Testis (tissue), 3 donors: Measurements from ENCODE around the gene GPS1. TPM values are rescaled to one million over a fixed set of nuclear protein-coding genes. Genes with fewer than 3 reads are reported as not detected.

ENCODE experiments used
- DNase-seq: peaks from one replicate; pipeline ENCODE4 v3.0.0-alpha.2; 2019
- H3K27ac ChIP-seq, 2 donors: fragments of 200-600 bp; sonication (generic); one replicate each; pipeline ENCODE4 v1.5.1; 2019
- H3K27me3 ChIP-seq: fragments of 200-600 bp; sonication (generic); one replicate; pipeline ENCODE4 v1.5.1; 2019
- H3K36me3 ChIP-seq: fragments of 200-600 bp; sonication (generic); one replicate; pipeline ENCODE4 v1.5.1; 2017; ENCODE audit warnings: low read depth; ENCODE audit errors: missing control alignments
- H3K4me1 ChIP-seq: fragments of 200-600 bp; sonication (generic); one replicate; pipeline ENCODE4 v1.5.1; 2019
- H3K4me3 ChIP-seq, 2 donors: fragments of 200-600 bp; sonication (generic); one replicate each; pipeline ENCODE4 v1.5.1; 2017 to 2019
- H3K9me3 ChIP-seq: fragments of 200-600 bp; sonication (generic); one replicate; pipeline ENCODE4 v1.5.1; 2017
- CTCF ChIP-seq, 3 experiments: fragments of 450-650 bp in 2 of 3; fragments of 200-600 bp in 1 of 3; sonication (generic) in 1 of 3; IDR thresholded peaks; one replicate each; pipeline ENCODE4 v1.5.1; 2016 to 2019; ENCODE audit warnings: antibody characterized with exemption in 3 of 3, mild to moderate bottlenecking in 2 of 3, moderate library complexity in 1 of 3
- POLR2A ChIP-seq: fragments of 450-650 bp; IDR thresholded peaks from one replicate; pipeline ENCODE4 v1.6.1; 2017; ENCODE audit warnings: antibody characterized with exemption, mild to moderate bottlenecking, moderate library complexity
- WGBS, 2 donors: methylation state at CpG; one replicate each; pipeline ENCODE4 v1.1.5; 2018; 5-methylcytosine and 5-hydroxymethylcytosine counted together
- intact Hi-C: fragments of 100-400 bp; cut with DNase I; formaldehyde crosslinking; loops from one replicate; pipeline ENCODE4 v1.15.1; 2023; ENCODE audit warnings: low total_unique reads
- polyA plus RNA-seq: library from polyadenylated mRNA; stranded (reverse); fragments of 350-450 nt; fragmentation: Illumina TruSeq; extraction: RNeasy Lipid Tissue Mini Kit (QIAGEN cat#74804); gene quantifications from one replicate; pipeline ENCODE4 v1.2.3, GENCODE V29; 2014; ENCODE audit warnings: low read depth, low replicate concordance; ENCODE audit not compliant: insufficient read depth
- total RNA-seq, 2 donors: library from RNA; depleted of rRNA; stranded (reverse); fragments of >200 nt; gene quantifications; one replicate each; pipeline ENCODE4 v1.2.3, GENCODE V29; 2016

The GPS1 gene
- total and polyA plus RNA-seq, 3 donors from 2014 or later: 170 to 190 (median 178) TPM

GRCh38 chr17:82053556-82054263 lies 2.0 kb downstream of the GPS1 start:
- TF ChIP-seq CTCF (IDR thresholded peaks at IDR 0.05) (no peak), POLR2A (no peak)
- Histone ChIP-seq H3K36me3 (no peaks in the 10 kb centered on the region), H3K27me3 (no peaks in the 10 kb centered on the region), H3K9me3 (no peaks in the 10 kb centered on the region), H3K4me3 (no peak overlapping the region), H3K4me1 (peaks cover 11% of the 10 kb centered on the region), H3K27ac (no peak overlapping the region)
- DNase-seq: no peak
- WGBS, 2 donors: 89 to 93% methylated on average over 17 to 25 of the region's 28 CpGs
- intact Hi-C loops: no loop called here

GRCh38 chr17:82054351-82055022 lies 2.8 kb downstream of the GPS1 start:
- H3K27ac ChIP-seq: no peak overlapping the region
- H3K4me3 ChIP-seq: no peak overlapping the region
- no peaks in the 10 kb centered on the region for H3K27me3 ChIP-seq
- WGBS, 2 donors: 92 to 99% methylated on average over 6 to 32 of the region's 38 CpGs
- DNase-seq: no peak
- intact Hi-C loops: no loop called here
- no peaks in the 10 kb centered on the region for H3K36me3 ChIP-seq
- H3K9me3 ChIP-seq: no peaks in the 10 kb centered on the region
- peaks cover 11% of the 10 kb centered on the region for H3K4me1 ChIP-seq
- TF ChIP-seq POLR2A (no peak), CTCF (IDR thresholded peaks at IDR 0.05) (no peak)

GRCh38 chr17:82055023-82055964 lies 3.6 kb downstream of the GPS1 start:
- no peaks in the 10 kb centered on the region for H3K27me3 ChIP-seq
- intact Hi-C loops: no loop called here
- TF ChIP-seq CTCF (IDR thresholded peaks at IDR 0.05) (no peak), POLR2A (no peak)
- peaks cover 11% of the 10 kb centered on the region for H3K4me1 ChIP-seq
- H3K27ac ChIP-seq: no peak overlapping the region
- 86 to 100% methylated on average over 6 to 26 of the region's 26 CpGs for WGBS, 2 donors
- H3K9me3 ChIP-seq: no peaks in the 10 kb centered on the region
- no peak overlapping the region for H3K4me3 ChIP-seq
- no peak for DNase-seq
- no peaks in the 10 kb centered on the region for H3K36me3 ChIP-seq

GRCh38 chr17:82055965-82056728 lies 4.4 kb downstream of the GPS1 start:
- no peaks in the 10 kb centered on the region for H3K36me3 ChIP-seq
- TF ChIP-seq CTCF (IDR thresholded peaks at IDR 0.05) (no peak), POLR2A (no peak)
- no peaks in the 10 kb centered on the region for H3K9me3 ChIP-seq
- 88 to 94% methylated on average over 21 to 27 of the region's 28 CpGs for WGBS, 2 donors
- H3K4me3 ChIP-seq: no peak overlapping the region
- H3K4me1 ChIP-seq: peaks cover 11% of the 10 kb centered on the region
- no peak for DNase-seq
- H3K27ac ChIP-seq: no peak overlapping the region
- intact Hi-C loops: no loop called here
- no peaks in the 10 kb centered on the region for H3K27me3 ChIP-seq
